Embryonic facial prominence (tissue), 1 donor: ENCODE data around the gene ZNF503.

ENCODE experiments used
- DNase-seq: peaks from one replicate; pipeline ENCODE4 v3.0.0-alpha.2; 2016; ENCODE audit errors: extremely low spot score

ZNF503 gene

GRCh38 chr10:75353183-75353582 lies 48.4 kb downstream of the ZNF503 start:
- no peak for DNase-seq

- DNase-seq, result no peak
These were observed 48.9 kb downstream of the ZNF503 start for GRCh38 chr10:75352650-75353049.

- DNase-seq, result no peak
These were observed 49.9 kb downstream of the ZNF503 start for GRCh38 chr10:75351637-75352036.

- no peak for DNase-seq
These were observed 50.8 kb downstream of the ZNF503 start for GRCh38 chr10:75350791-75351190.
